IPS-NIHi11 (cell line): Measurements from ENCODE around the gene IKBKE.
A peak's percentile ranks its signal among the peaks of the same experiment; 100 is the strongest.

ENCODE experiments used
- DNase-seq: peaks from one replicate; pipeline ENCODE4 v3.0.0; 2012; ENCODE audit warnings: mixed read lengths, low spot score

The IKBKE gene

GRCh38 chr1:206496131-206496793, 26.0 kb downstream of the IKBKE start:
- DNase-seq, result no peak

GRCh38 chr1:206497363-206497762, 27.1 kb downstream of the IKBKE start:
- no peak for DNase-seq

- DNase-seq, result no peak
Observed at GRCh38 chr1:206497774-206498173, 27.5 kb downstream of the IKBKE start.

GRCh38 chr1:206498685-206499084, 28.4 kb downstream of the IKBKE start:
- no peak for DNase-seq

GRCh38 chr1:206500046-206500445, 29.8 kb downstream of the IKBKE start:
- DNase-seq, result no peak

- no peak for DNase-seq
Observed at GRCh38 chr1:206501881-206502280, 31.6 kb downstream of the IKBKE start.

GRCh38 chr1:206502403-206502802, 32.1 kb downstream of the IKBKE start:
- no peak for DNase-seq

- no peak for DNase-seq
Observed at GRCh38 chr1:206502812-206503211, 32.5 kb downstream of the IKBKE start.

GRCh38 chr1:206503591-206504362, 33.5 kb downstream of the IKBKE start:
- DNase-seq, result no peak

GRCh38 chr1:206504363-206504713, 34.1 kb downstream of the IKBKE start:
- DNase-seq, result no peak

GRCh38 chr1:206505702-206506355, 35.6 kb downstream of the IKBKE start:
- no peak for DNase-seq

GRCh38 chr1:206506405-206507283, 36.4 kb downstream of the IKBKE start:
- DNase-seq, result peak; percentile 35

- peak; percentile 87 for DNase-seq
Observed at GRCh38 chr1:206507284-206508129, 37.2 kb downstream of the IKBKE start, which contains the start of gene RASSF5. RASSF5 (plus strand) TSS chr1:206507531; CDS start chr1:206507603, 72 bp downstream.

GRCh38 chr1:206508130-206508889, 38.0 kb downstream of the IKBKE start:
- no peak for DNase-seq

GRCh38 chr1:206508956-206509355, 38.7 kb downstream of the IKBKE start:
- no peak for DNase-seq

GRCh38 chr1:206509612-206510257, 39.5 kb downstream of the IKBKE start:
- no peak for DNase-seq

- no peak for DNase-seq
Observed at GRCh38 chr1:206510371-206510770, 40.1 kb downstream of the IKBKE start.

GRCh38 chr1:206511362-206512057, 41.2 kb downstream of the IKBKE start:
- DNase-seq, result no peak
